Trophoblast cell (in vitro differentiated cells and primary cell): ENCODE data around the gene ATP6AP1.

ENCODE experiments used
- DNase-seq, 2 donors: peaks; one replicate each; pipeline ENCODE4 v3.0.0-alpha.2; 2016
- H2AFZ ChIP-seq: 2 replicates; pipeline ENCODE4 v1.6.1; 2013; ENCODE audit warnings: low read length, moderate library complexity, mild to moderate bottlenecking; ENCODE audit not compliant: insufficient read depth, poor library complexity
- H2AK5ac ChIP-seq: 2 replicates; pipeline ENCODE4 v1.6.1; 2013; ENCODE audit warnings: mild to moderate bottlenecking, low read length
- H2BK120ac ChIP-seq: 2 replicates; pipeline ENCODE4 v1.6.1; 2013; ENCODE audit warnings: low read length, mild to moderate bottlenecking, moderate library complexity; ENCODE audit not compliant: insufficient read depth, poor library complexity
- H2BK12ac ChIP-seq: 2 replicates; pipeline ENCODE4 v1.6.1; 2013; ENCODE audit warnings: mild to moderate bottlenecking, low read length, moderate library complexity
- H2BK5ac ChIP-seq: 2 replicates; pipeline ENCODE4 v1.6.1; 2013; ENCODE audit warnings: low read length, low read depth, moderate library complexity, mild to moderate bottlenecking; ENCODE audit not compliant: poor library complexity
- H3K14ac ChIP-seq: 2 replicates; pipeline ENCODE4 v1.6.1; 2013; ENCODE audit warnings: mild to moderate bottlenecking, low read length
- H3K18ac ChIP-seq: 2 replicates; pipeline ENCODE4 v1.6.1; 2013; ENCODE audit warnings: mild to moderate bottlenecking, low read length
- H3K23ac ChIP-seq: 2 replicates; pipeline ENCODE4 v1.6.1; 2013; ENCODE audit warnings: low read length
- H3K27ac ChIP-seq: 2 replicates; pipeline ENCODE4 v1.5.1; 2013; ENCODE audit warnings: low read depth, mild to moderate bottlenecking, inconsistent platforms, low read length, moderate library complexity
- H3K27me3 ChIP-seq: 2 replicates; pipeline ENCODE4 v1.6.1; 2013; ENCODE audit warnings: inconsistent platforms, mild to moderate bottlenecking, low read length, moderate library complexity; ENCODE audit not compliant: insufficient read depth
- H3K36me3 ChIP-seq, 2 experiments: 1 replicate in 1 of 2; 2 replicates in 1 of 2; pipeline ENCODE4 v1.6.1; 2013; ENCODE audit warnings: low read length in 2 of 2, mild to moderate bottlenecking in 2 of 2, moderate library complexity in 1 of 2; ENCODE audit not compliant: insufficient read depth in 2 of 2, control insufficient read depth in 1 of 2
- H3K4ac ChIP-seq: 2 replicates; pipeline ENCODE4 v1.6.1; 2013; ENCODE audit warnings: low read depth, mild to moderate bottlenecking, low read length, moderate library complexity
- H3K4me1 ChIP-seq, 2 experiments: 1 replicate in 1 of 2; 2 replicates in 1 of 2; pipeline ENCODE4 v1.6.1; 2013; ENCODE audit warnings: low read length in 2 of 2, mild to moderate bottlenecking in 2 of 2, moderate library complexity in 1 of 2; ENCODE audit not compliant: insufficient read depth in 2 of 2, control insufficient read depth in 1 of 2
- H3K4me2 ChIP-seq: 2 replicates; pipeline ENCODE4 v1.6.1; 2013; ENCODE audit warnings: inconsistent platforms, mild to moderate bottlenecking, low read length, moderate library complexity
- H3K4me3 ChIP-seq: 2 replicates; pipeline ENCODE4 v1.5.1; 2013; ENCODE audit warnings: mild to moderate bottlenecking, low read depth, low read length, inconsistent platforms
- H3K79me1 ChIP-seq: one replicate; pipeline ENCODE4 v1.6.1; 2013; ENCODE audit warnings: low read length
- H3K79me2 ChIP-seq: 2 replicates; pipeline ENCODE4 v1.6.1; 2013; ENCODE audit warnings: low read length, mild to moderate bottlenecking; ENCODE audit not compliant: control insufficient read depth, insufficient read depth, poor library complexity
- H3K9ac ChIP-seq: 2 replicates; pipeline ENCODE4 v1.6.1; 2013; ENCODE audit warnings: mild to moderate bottlenecking, low read length
- H3K9me3 ChIP-seq: 2 replicates; pipeline ENCODE4 v1.6.1; 2013; ENCODE audit warnings: low read depth, mild to moderate bottlenecking, control low read depth, inconsistent platforms, low read length; ENCODE audit not compliant: insufficient read depth
- H4K12ac ChIP-seq: 2 replicates; pipeline ENCODE4 v1.6.1; 2013; ENCODE audit warnings: low read depth, mild to moderate bottlenecking, low read length, moderate library complexity
- H4K8ac ChIP-seq: 2 replicates; pipeline ENCODE4 v1.6.1; 2013; ENCODE audit warnings: low read depth, mild to moderate bottlenecking, low read length, moderate library complexity
- H4K91ac ChIP-seq: one replicate; pipeline ENCODE4 v1.6.1; 2013; ENCODE audit warnings: low read depth, mild to moderate bottlenecking, low read length, moderate library complexity
- WGBS: extraction: QIAGEN DNeasy Blood & Tissue Kit; methylation state at CpG from one replicate; pipeline ENCODE4 v1.1.7; 2013; ENCODE audit warnings: missing lambda C conversion rate; ENCODE audit not compliant: insufficient read length, insufficient coverage; ENCODE audit errors: extremely low coverage; 5-methylcytosine and 5-hydroxymethylcytosine counted together

ATP6AP1 gene

DNA sequence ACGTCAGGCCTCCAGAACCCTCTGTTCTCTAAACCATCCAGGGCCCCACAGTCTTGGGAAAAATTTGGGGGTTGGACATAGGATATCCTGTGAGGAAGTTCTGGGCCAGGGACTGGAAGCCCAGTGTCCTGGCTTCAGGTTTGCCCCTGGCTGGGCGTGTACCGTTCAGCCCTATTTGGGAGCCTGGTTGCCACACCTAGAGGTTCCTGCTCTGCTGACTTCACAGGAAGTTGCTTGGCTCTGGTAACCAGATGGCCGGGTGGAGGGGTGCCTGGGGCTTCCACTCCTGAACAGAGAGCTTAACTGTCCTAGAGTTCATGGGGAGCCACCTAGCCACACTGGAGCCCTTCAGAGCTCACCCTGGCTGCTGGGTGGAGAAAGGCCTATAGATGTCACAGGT lies 16.0 kb upstream of the ATP6AP1 start:
- H3K14ac ChIP-seq, result no peak overlapping the region
- peaks cover 0 to 4% of the 10 kb centered on the region in 2 experiments for H3K36me3 ChIP-seq
- H3K9ac ChIP-seq, result no peak overlapping the region

GRCh38 chrX:154413142-154413541 lies 15.3 kb upstream of the ATP6AP1 start:
- H3K4me3 ChIP-seq, result no peak overlapping the region
- H2BK5ac ChIP-seq, result no peak overlapping the region
- no peak overlapping the region for H2AK5ac ChIP-seq
- no peak overlapping the region for H2BK120ac ChIP-seq
- no peaks in the 10 kb centered on the region for H3K9me3 ChIP-seq
- H3K23ac ChIP-seq, result no peak overlapping the region
- H3K4ac ChIP-seq, result no peak overlapping the region
- H3K9ac ChIP-seq, result no peak overlapping the region
- H2AFZ ChIP-seq, result no peak overlapping the region
- H3K14ac ChIP-seq, result no peak overlapping the region
- peaks cover 9 to 14% of the 10 kb centered on the region in 2 experiments for H3K4me1 ChIP-seq
- WGBS, result no CpG with 5 or more reads among the region's 8 CpGs
- H3K79me2 ChIP-seq, result peaks cover 11% of the 10 kb centered on the region
- no peak overlapping the region for H3K27ac ChIP-seq
- H2BK12ac ChIP-seq, result no peak overlapping the region
- no peaks in the 10 kb centered on the region for H3K27me3 ChIP-seq
- peaks cover 9% of the 10 kb centered on the region for H3K79me1 ChIP-seq
- no peak for DNase-seq
- no peak overlapping the region for H3K4me2 ChIP-seq
- H3K36me3 ChIP-seq, result peaks cover 0 to 4% of the 10 kb centered on the region in 2 experiments
- no peak overlapping the region for H4K8ac ChIP-seq
- no peak overlapping the region for H4K91ac ChIP-seq
- no peak overlapping the region for H4K12ac ChIP-seq
- H3K18ac ChIP-seq, result no peak overlapping the region

More for the DNA sequence above, 16.0 kb upstream of the ATP6AP1 start:
- Histone ChIP-seq H3K79me2 (peaks cover 11% of the 10 kb centered on the region), H4K91ac (peak overlapping the region; percentile 43), H4K8ac (peak overlapping the region; percentile 6), H3K4ac (no peak overlapping the region), H2BK120ac (no peak overlapping the region), H2BK5ac (no peak overlapping the region), H3K9me3 (no peaks in the 10 kb centered on the region), H4K12ac (peak overlapping the region; percentile 92), H2AK5ac (no peak overlapping the region), H3K18ac (no peak overlapping the region), H3K4me1 (peaks cover 9 to 14% of the 10 kb centered on the region in 2 experiments), H3K79me1 (peaks cover 9% of the 10 kb centered on the region), H3K23ac (no peak overlapping the region), H2AFZ (no peak overlapping the region), H3K4me2 (peak overlapping the region; percentile 94), H2BK12ac (no peak overlapping the region), H3K4me3 (no peak overlapping the region), H3K27ac (no peak overlapping the region), H3K27me3 (no peaks in the 10 kb centered on the region)
- no CpG with 5 or more reads among the region's 4 CpGs for WGBS
- no peak for DNase-seq

GRCh38 chrX:154417157-154417556 lies 11.3 kb upstream of the ATP6AP1 start:
- H2BK12ac ChIP-seq, result no peak overlapping the region

DNA sequence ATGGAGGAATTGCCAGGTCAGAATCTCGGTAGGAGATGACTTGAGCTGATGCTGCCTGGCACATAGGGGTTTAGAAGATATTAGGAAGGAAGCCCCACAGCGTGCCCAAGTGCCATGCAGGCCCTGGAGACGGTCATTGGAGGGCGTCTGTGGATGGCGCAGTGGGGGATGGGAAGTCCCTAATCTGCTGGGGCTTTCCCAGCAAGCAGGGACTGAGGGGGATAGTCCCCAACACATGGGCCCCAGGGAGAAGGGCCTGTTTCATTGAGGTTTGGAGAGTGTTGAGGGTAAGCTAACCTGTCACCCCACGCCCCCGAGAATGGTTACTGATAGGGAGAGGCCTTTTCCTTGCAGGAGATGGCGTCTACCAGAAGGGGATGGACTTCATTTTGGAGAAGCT lies 9.3 kb upstream of the ATP6AP1 start:
- H3K36me3 ChIP-seq, result peaks cover 9 to 10% of the 10 kb centered on the region in 2 experiments
- H2BK120ac ChIP-seq, result no peak overlapping the region
- H3K23ac ChIP-seq, result no peak overlapping the region
- H2AFZ ChIP-seq, result no peak overlapping the region
- no peak overlapping the region for H2BK5ac ChIP-seq
- H3K9ac ChIP-seq, result no peak overlapping the region
- H3K4me2 ChIP-seq, result no peak overlapping the region
- H4K8ac ChIP-seq, result no peak overlapping the region
- H2BK12ac ChIP-seq, result no peak overlapping the region
- no peak overlapping the region for H2AK5ac ChIP-seq
- H3K27me3 ChIP-seq, result no peaks in the 10 kb centered on the region
- no peaks in the 10 kb centered on the region for H3K79me2 ChIP-seq
- H3K4ac ChIP-seq, result no peak overlapping the region
- H3K79me1 ChIP-seq, result no peaks in the 10 kb centered on the region
- H3K4me1 ChIP-seq, result no peaks in the 10 kb centered on the region
- no peaks in the 10 kb centered on the region for H3K9me3 ChIP-seq
- no peak overlapping the region for H3K14ac ChIP-seq
- no peak overlapping the region for H3K18ac ChIP-seq
- WGBS, result no CpG with 5 or more reads among the region's 8 CpGs
- no peak for DNase-seq
- H4K91ac ChIP-seq, result no peak overlapping the region
- no peak overlapping the region for H3K4me3 ChIP-seq
- no peak overlapping the region for H4K12ac ChIP-seq
- no peak overlapping the region for H3K27ac ChIP-seq

More at GRCh38 chrX:154417157-154417556, 11.3 kb upstream of the ATP6AP1 start:
- H3K14ac ChIP-seq, result no peak overlapping the region
- no CpG with 5 or more reads among the region's 7 CpGs for WGBS
- H3K9ac ChIP-seq, result no peak overlapping the region
- no peaks in the 10 kb centered on the region for H3K79me2 ChIP-seq
- no peak overlapping the region for H2AK5ac ChIP-seq
- no peak overlapping the region for H3K4me3 ChIP-seq
- no peaks in the 10 kb centered on the region for H3K27me3 ChIP-seq
- H3K4me1 ChIP-seq, result peaks cover 2 to 4% of the 10 kb centered on the region in 2 experiments
- no peak overlapping the region for H2BK120ac ChIP-seq
- no peak overlapping the region for H3K18ac ChIP-seq
- H4K8ac ChIP-seq, result no peak overlapping the region
- no peak overlapping the region for H3K4me2 ChIP-seq
- H3K23ac ChIP-seq, result no peak overlapping the region
- H4K91ac ChIP-seq, result no peak overlapping the region
- no peak overlapping the region for H3K4ac ChIP-seq
- peaks cover 9 to 14% of the 10 kb centered on the region in 2 experiments for H3K36me3 ChIP-seq
- H4K12ac ChIP-seq, result no peak overlapping the region
- H3K79me1 ChIP-seq, result no peaks in the 10 kb centered on the region
- no peak for DNase-seq
- H3K27ac ChIP-seq, result no peak overlapping the region
- no peaks in the 10 kb centered on the region for H3K9me3 ChIP-seq
- H2AFZ ChIP-seq, result no peak overlapping the region
- no peak overlapping the region for H2BK5ac ChIP-seq
